Colonic mucosa (tissue), 4 donors: ENCODE results near the gene EGFLAM. TPM values are rescaled to one million over a fixed set of nuclear protein-coding genes. Genes with fewer than 3 reads are reported as not detected.

Experiments
- DNase-seq: peaks from one replicate; pipeline ENCODE4 v3.0.0-alpha.2; 2020
- H3K27ac ChIP-seq: fragments of 200-600 bp; one replicate; pipeline ENCODE4 v1.8.0; 2021
- H3K27me3 ChIP-seq: fragments of 200-600 bp; one replicate; pipeline ENCODE4 v1.8.0; 2021
- H3K36me3 ChIP-seq: fragments of 200-600 bp; one replicate; pipeline ENCODE4 v1.8.0; 2021
- H3K4me1 ChIP-seq: fragments of 200-600 bp; one replicate; pipeline ENCODE4 v1.8.0; 2021; ENCODE audit warnings: mild to moderate bottlenecking
- H3K4me3 ChIP-seq: fragments of 200-600 bp; one replicate; pipeline ENCODE4 v1.8.0; 2021
- H3K9ac ChIP-seq, 2 donors: one replicate each; pipeline ENCODE4 v1.7.0; 2013; ENCODE audit warnings: control low read depth in 2 of 2, low read depth in 2 of 2, low read length in 2 of 2
- H3K9me3 ChIP-seq: fragments of 200-600 bp; one replicate; pipeline ENCODE4 v1.8.0; 2021
- intact Hi-C: fragments of 100-400 bp; cut with DNase I; formaldehyde crosslinking; loops from one replicate; pipeline ENCODE4 v1.14.1; 2022
- total RNA-seq, 2 donors: library from RNA; stranded (reverse); fragmentation: NEBNext Ultra II Directional in 1 of 2; extraction: Animal tissue kit (Norgen Biotek cat#: 25700) in 1 of 2; gene quantifications; one replicate each; pipeline ENCODE4 v1.2.1, GENCODE V29; 2021
- TF ChIP-seq, protein P1 (sequence below): fragments of 200-600 bp; IDR thresholded peaks from one replicate; pipeline ENCODE4 v1.8.0; 2022; ENCODE audit warnings: antibody characterized with exemption, mild to moderate bottlenecking
- donor health status: healthy.
- donor health status: DM: no; HTN: no; CAD: no.
- donor health status: DM: no; HTN: no; CAD: no.

Gene EGFLAM
- total RNA-seq, 2 donors from 2014 or later = 0.40 to 2.0 TPM

DNA sequence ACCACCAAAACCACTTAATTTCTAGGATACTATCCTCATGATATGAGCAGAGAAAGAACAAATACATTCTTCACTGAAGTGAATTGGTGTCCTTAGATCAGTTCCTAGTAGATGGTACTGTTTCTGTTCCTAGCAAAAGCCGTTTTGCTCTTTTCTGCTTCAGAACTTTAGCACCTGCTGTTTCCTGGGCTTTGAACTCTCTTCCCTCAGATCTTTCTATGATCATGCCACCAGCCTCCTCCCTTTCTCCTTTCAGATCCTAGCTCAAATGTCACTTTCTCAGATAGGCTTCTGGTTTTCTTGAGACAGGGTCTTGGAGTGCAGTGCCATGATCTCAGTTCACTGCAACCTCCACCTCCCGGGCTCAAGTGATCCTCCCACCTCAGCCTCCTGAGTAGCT is 118.0 kb downstream of the EGFLAM start:
- Histone ChIP-seq H3K27me3 (no peaks in the 10 kb centered on the region), H3K9ac (no peak overlapping the region), H3K4me3 (no peak overlapping the region), H3K36me3 (no peaks in the 10 kb centered on the region), H3K9me3 (no peaks in the 10 kb centered on the region), H3K27ac (no peak overlapping the region), H3K4me1 (no peaks in the 10 kb centered on the region)
- intact Hi-C loops = no loop called here
- TF ChIP-seq, protein P1, sequence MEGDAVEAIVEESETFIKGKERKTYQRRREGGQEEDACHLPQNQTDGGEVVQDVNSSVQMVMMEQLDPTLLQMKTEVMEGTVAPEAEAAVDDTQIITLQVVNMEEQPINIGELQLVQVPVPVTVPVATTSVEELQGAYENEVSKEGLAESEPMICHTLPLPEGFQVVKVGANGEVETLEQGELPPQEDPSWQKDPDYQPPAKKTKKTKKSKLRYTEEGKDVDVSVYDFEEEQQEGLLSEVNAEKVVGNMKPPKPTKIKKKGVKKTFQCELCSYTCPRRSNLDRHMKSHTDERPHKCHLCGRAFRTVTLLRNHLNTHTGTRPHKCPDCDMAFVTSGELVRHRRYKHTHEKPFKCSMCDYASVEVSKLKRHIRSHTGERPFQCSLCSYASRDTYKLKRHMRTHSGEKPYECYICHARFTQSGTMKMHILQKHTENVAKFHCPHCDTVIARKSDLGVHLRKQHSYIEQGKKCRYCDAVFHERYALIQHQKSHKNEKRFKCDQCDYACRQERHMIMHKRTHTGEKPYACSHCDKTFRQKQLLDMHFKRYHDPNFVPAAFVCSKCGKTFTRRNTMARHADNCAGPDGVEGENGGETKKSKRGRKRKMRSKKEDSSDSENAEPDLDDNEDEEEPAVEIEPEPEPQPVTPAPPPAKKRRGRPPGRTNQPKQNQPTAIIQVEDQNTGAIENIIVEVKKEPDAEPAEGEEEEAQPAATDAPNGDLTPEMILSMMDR = no peak
- DNase-seq = no peak

GRCh38 chr5:38378579-38378978 is 120.2 kb downstream of the EGFLAM start:
- no peaks in the 10 kb centered on the region for H3K4me1 ChIP-seq
- no peak overlapping the region for H3K4me3 ChIP-seq
- no peak overlapping the region for H3K27ac ChIP-seq
- H3K9ac ChIP-seq = no peak overlapping the region
- intact Hi-C loops = no loop called here
- no peak for DNase-seq
- H3K27me3 ChIP-seq = no peaks in the 10 kb centered on the region
- TF ChIP-seq, protein P1 = no peak
- no peaks in the 10 kb centered on the region for H3K36me3 ChIP-seq
- no peaks in the 10 kb centered on the region for H3K9me3 ChIP-seq

DNA sequence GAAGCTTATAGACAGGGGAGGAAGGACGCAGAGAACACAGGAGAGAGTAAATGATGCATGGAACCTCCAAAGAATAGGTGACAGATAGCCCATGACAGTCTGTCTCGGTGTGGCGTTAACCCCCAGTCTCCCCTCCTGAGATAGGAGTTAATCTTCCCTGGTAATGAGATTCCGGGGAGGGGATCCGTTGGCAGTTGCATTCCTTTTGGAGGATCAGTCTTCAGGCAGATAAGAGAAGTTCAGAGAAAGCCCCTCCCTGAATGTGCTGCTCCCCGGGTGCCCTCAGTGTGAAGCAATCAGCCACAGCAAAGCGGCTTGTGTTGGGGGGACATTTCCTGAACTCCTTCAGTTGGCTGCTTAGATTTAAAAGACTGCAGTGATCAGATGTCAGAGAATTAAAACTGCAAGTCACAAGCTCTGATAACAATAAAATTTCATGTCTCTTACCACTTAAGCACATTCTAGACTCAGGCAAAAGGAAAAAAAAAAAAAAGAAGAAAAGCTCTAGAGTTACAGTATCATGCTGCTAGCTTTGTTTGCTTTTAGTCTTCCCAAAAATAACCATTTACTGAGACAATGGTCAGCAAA is 121.1 kb downstream of the EGFLAM start:
- Histone ChIP-seq H3K27ac (no peak overlapping the region), H3K9ac (no peak overlapping the region), H3K36me3 (no peaks in the 10 kb centered on the region), H3K27me3 (no peaks in the 10 kb centered on the region), H3K4me3 (no peak overlapping the region), H3K9me3 (no peaks in the 10 kb centered on the region), H3K4me1 (no peaks in the 10 kb centered on the region)
- intact Hi-C loops = no loop called here
- DNase-seq = no peak
- TF ChIP-seq, protein P1 = no peak

- DNase-seq = no peak
Measured at GRCh38 chr5:38380537-38380936, 122.2 kb downstream of the EGFLAM start.

GRCh38 chr5:38381361-38381760 is 123.0 kb downstream of the EGFLAM start:
- no peak overlapping the region for H3K27ac ChIP-seq
- no peak overlapping the region for H3K4me3 ChIP-seq
- H3K27me3 ChIP-seq = no peaks in the 10 kb centered on the region
- no peak overlapping the region for H3K9ac ChIP-seq
- no peaks in the 10 kb centered on the region for H3K36me3 ChIP-seq
- intact Hi-C loops = no loop called here
- H3K9me3 ChIP-seq = no peaks in the 10 kb centered on the region
- no peaks in the 10 kb centered on the region for H3K4me1 ChIP-seq
- TF ChIP-seq, protein P1 = no peak
- DNase-seq = no peak

More at GRCh38 chr5:38380537-38380936, 122.2 kb downstream of the EGFLAM start:
- H3K4me3 ChIP-seq = no peak overlapping the region
- no peaks in the 10 kb centered on the region for H3K27me3 ChIP-seq
- no peak overlapping the region for H3K27ac ChIP-seq
- TF ChIP-seq, protein P1 = no peak
- no peaks in the 10 kb centered on the region for H3K4me1 ChIP-seq
- H3K9ac ChIP-seq = no peak overlapping the region
- intact Hi-C loops = no loop called here
- H3K9me3 ChIP-seq = no peaks in the 10 kb centered on the region
- no peaks in the 10 kb centered on the region for H3K36me3 ChIP-seq
